ENCODE results near the gene OXTR. TPM values are rescaled to one million over a fixed set of nuclear protein-coding genes. Genes with fewer than 3 reads are reported as not detected.
A peak's percentile ranks its signal among the peaks of the same experiment; 100 is the strongest.

The OXTR gene
- total RNA-seq (ENCODE audit: unreplicated experiment): 1.0 TPM
- long read RNA-seq, full-length matches to known transcripts: 1 of 1 reads
- long read RNA-seq, partial matches to known transcripts: 0 of 1 reads
- long read RNA-seq, other reads (novel, unspliced or antisense): 0 of 1 reads

GRCh38 chr3:8769088-8769822 lies at the start of gene OXTR:
Gene OXTR (minus strand): TSS chr3:8769613. CDS start chr3:8768187, 1,426 bp downstream.
- no peaks in the 10 kb centered on the region for H3K36me3 Mint-ChIP-seq (ENCODE audit: low read depth, unreplicated experiment)

DNA sequence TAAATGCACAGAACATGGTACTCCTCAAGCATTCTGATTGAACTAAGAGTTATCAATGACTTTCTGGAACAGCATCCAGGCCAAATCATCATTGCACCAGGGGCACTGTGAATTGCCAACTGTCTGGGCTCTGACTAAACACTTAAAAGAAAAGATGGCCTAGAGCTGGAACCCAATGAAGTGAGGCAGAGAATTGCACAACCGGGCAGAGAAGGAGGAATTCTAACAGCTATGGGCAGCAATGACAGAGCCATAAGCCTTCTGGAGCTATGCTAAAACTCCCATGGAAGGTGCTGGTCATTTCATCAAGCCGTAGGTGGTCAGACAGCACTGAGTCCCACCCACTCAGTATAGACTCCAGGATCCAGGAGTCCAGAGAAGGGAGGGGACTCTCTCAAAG lies 48.1 kb upstream of the OXTR start:
- no peak for DNase-seq (ENCODE audit: low spot score)
- Mint-ChIP-seq H3K27me3 (ENCODE audit: unreplicated experiment) (peaks cover 6% of the 10 kb centered on the region), H3K4me3 (ENCODE audit: unreplicated experiment) (no peak overlapping the region), H3K4me1 (ENCODE audit: unreplicated experiment) (no peaks in the 10 kb centered on the region), H3K36me3 (ENCODE audit: low read depth, unreplicated experiment) (peaks cover 43% of the 10 kb centered on the region), H3K27ac (ENCODE audit: unreplicated experiment) (no peak overlapping the region), H3K9me3 (ENCODE audit: unreplicated experiment) (peaks cover 13% of the 10 kb centered on the region)
- no peak for TF ChIP-seq CTCF (IDR thresholded peaks at IDR 0.05; ENCODE audit: unreplicated experiment)

More at GRCh38 chr3:8769088-8769822, at the start of gene OXTR:
- peaks cover 13% of the 10 kb centered on the region for H3K27me3 Mint-ChIP-seq (ENCODE audit: unreplicated experiment)
- H3K27ac Mint-ChIP-seq (ENCODE audit: unreplicated experiment): peak within 1 kb of the TSS; percentile 9
- H3K9me3 Mint-ChIP-seq (ENCODE audit: unreplicated experiment): no peaks in the 10 kb centered on the region
- H3K4me1 Mint-ChIP-seq (ENCODE audit: unreplicated experiment): peaks cover 38% of the 10 kb centered on the region
- H3K4me3 Mint-ChIP-seq (ENCODE audit: unreplicated experiment): peak within 1 kb of the TSS; percentile 80
- DNase-seq (ENCODE audit: low spot score): peak; percentile 88
- peak; percentile 100 for TF ChIP-seq CTCF (IDR thresholded peaks at IDR 0.05; ENCODE audit: unreplicated experiment)

DNA sequence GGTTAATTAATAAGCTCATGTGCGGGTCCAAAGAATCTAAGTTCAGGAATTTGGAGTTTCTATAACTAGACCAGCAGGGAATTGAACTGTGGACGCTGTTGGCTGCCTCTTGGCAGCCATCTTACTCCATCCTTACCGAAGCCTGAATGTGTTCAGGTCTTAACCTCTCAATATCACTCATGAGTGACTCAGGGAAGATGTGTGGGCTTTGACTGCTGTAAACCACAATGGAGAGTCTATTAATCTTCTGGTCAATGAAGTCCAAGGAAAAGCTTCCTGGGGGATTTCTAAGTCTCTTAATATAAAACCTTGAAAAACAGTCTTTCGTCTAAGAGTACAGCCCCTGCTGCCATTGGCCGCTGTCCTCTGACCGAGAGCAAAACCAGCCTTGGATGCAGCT lies 46.7 kb upstream of the OXTR start:
- Mint-ChIP-seq H3K4me1 (ENCODE audit: unreplicated experiment) (no peaks in the 10 kb centered on the region), H3K27me3 (ENCODE audit: unreplicated experiment) (peaks cover 4% of the 10 kb centered on the region), H3K4me3 (ENCODE audit: unreplicated experiment) (no peak overlapping the region), H3K9me3 (ENCODE audit: unreplicated experiment) (peaks cover 13% of the 10 kb centered on the region), H3K27ac (ENCODE audit: unreplicated experiment) (no peak overlapping the region), H3K36me3 (ENCODE audit: low read depth, unreplicated experiment) (peaks cover 38% of the 10 kb centered on the region)
- no peak for DNase-seq (ENCODE audit: low spot score)
- no peak for TF ChIP-seq CTCF (IDR thresholded peaks at IDR 0.05; ENCODE audit: unreplicated experiment)

DNA sequence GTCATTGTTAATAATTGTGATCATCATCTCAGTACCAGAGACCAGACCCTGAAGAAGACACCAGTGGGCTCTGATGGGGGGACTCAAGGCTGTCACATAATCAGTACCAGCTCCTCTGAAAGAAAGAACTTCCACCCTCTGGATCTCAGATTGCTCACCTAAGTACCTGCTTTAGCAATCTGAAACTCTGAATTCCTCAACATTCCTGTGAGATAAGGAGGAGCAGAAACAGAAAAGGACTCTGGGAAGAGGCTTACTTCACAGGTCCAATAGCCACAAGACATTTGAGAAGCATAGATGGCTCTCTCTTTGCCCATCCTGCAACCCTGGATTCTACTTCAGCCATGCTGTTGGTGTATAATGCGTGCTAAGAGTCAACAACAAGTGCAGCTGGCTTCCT lies 44.0 kb upstream of the OXTR start:
- H3K4me1 Mint-ChIP-seq (ENCODE audit: unreplicated experiment): no peaks in the 10 kb centered on the region
- peaks cover 5% of the 10 kb centered on the region for H3K9me3 Mint-ChIP-seq (ENCODE audit: unreplicated experiment)
- no peak overlapping the region for H3K27ac Mint-ChIP-seq (ENCODE audit: unreplicated experiment)
- no peak for TF ChIP-seq CTCF (IDR thresholded peaks at IDR 0.05; ENCODE audit: unreplicated experiment)
- H3K4me3 Mint-ChIP-seq (ENCODE audit: unreplicated experiment): no peak overlapping the region
- DNase-seq (ENCODE audit: low spot score): no peak
- peaks cover 4% of the 10 kb centered on the region for H3K27me3 Mint-ChIP-seq (ENCODE audit: unreplicated experiment)
- H3K36me3 Mint-ChIP-seq (ENCODE audit: low read depth, unreplicated experiment): peaks cover 22% of the 10 kb centered on the region

- H3K27me3 Mint-ChIP-seq (ENCODE audit: unreplicated experiment): peaks cover 4% of the 10 kb centered on the region
- H3K4me1 Mint-ChIP-seq (ENCODE audit: unreplicated experiment): no peaks in the 10 kb centered on the region
- no peak overlapping the region for H3K27ac Mint-ChIP-seq (ENCODE audit: unreplicated experiment)
- no peak for TF ChIP-seq CTCF (IDR thresholded peaks at IDR 0.05; ENCODE audit: unreplicated experiment)
- DNase-seq (ENCODE audit: low spot score): no peak
- no peak overlapping the region for H3K4me3 Mint-ChIP-seq (ENCODE audit: unreplicated experiment)
- peaks cover 7% of the 10 kb centered on the region for H3K36me3 Mint-ChIP-seq (ENCODE audit: low read depth, unreplicated experiment)
- no peaks in the 10 kb centered on the region for H3K9me3 Mint-ChIP-seq (ENCODE audit: unreplicated experiment)
Measured at GRCh38 chr3:8810561-8810960, 41.1 kb upstream of the OXTR start.
